K562 (cell line): Measurements from ENCODE around the gene USF2. TPM values are rescaled to one million over a fixed set of nuclear protein-coding genes. Genes with fewer than 3 reads are reported as not detected.

Experiments
- BACH1 ChIP-seq: fragments of 200-800 bp; sonication (Bioruptor generic); IDR thresholded peaks from 2 replicates; pipeline ENCODE4 v1.6.1; 2016; ENCODE audit warnings: missing genetic modification characterization, missing compliant biosample characterization
- BCOR ChIP-seq: fragments of 450-650 bp; IDR thresholded peaks from 2 replicates; pipeline ENCODE4 v1.6.1; 2016
- CHD7 ChIP-seq: fragments of 200-600 bp; sonication (generic); IDR thresholded peaks from one replicate; pipeline ENCODE4 v1.6.1; 2012; ENCODE audit warnings: mild to moderate bottlenecking, low read depth, low read length, inconsistent platforms
- EHMT2 ChIP-seq: fragments of 450-650 bp; IDR thresholded peaks from 2 replicates; pipeline ENCODE4 v1.6.1; 2018; ENCODE audit warnings: antibody characterized with exemption
- ERF ChIP-seq: fragments of 450-650 bp; formaldehyde crosslinking; IDR thresholded peaks from 2 replicates; pipeline ENCODE4 v1.4.0; 2020; ENCODE audit warnings: mild to moderate bottlenecking, mixed read lengths
- FOXJ2 ChIP-seq: fragments of 200-800 bp; sonication (Bioruptor generic); IDR thresholded peaks from 2 replicates; pipeline ENCODE4 v1.6.1; 2016; ENCODE audit warnings: missing genetic modification characterization, missing compliant biosample characterization
- PTRF ChIP-seq: fragments of 450-650 bp; IDR thresholded peaks from 2 replicates; pipeline ENCODE4 v1.6.1; 2016; ENCODE audit warnings: mild to moderate bottlenecking, missing genetic modification characterization, missing compliant biosample characterization
- ZBTB11 ChIP-seq, 3 experiments: fragments of 200-800 bp in 1 of 3; fragments of 250-450 bp in 1 of 3; fragments of 450-650 bp in 1 of 3; sonication (Bioruptor Pico) in 1 of 3; sonication (Bioruptor generic) in 1 of 3; formaldehyde crosslinking in 1 of 3; IDR thresholded peaks; 2 replicates each; pipeline versions ENCODE4 v1.6.1 to v1.8.0; 2016 to 2022; ENCODE audit warnings: mild to moderate bottlenecking in 2 of 3, missing genetic modification characterization in 2 of 3, missing compliant biosample characterization in 1 of 3, moderate library complexity in 1 of 3
- ZNF133 ChIP-seq: fragments of 250-450 bp; sonication (Bioruptor Pico); IDR thresholded peaks from 2 replicates; pipeline ENCODE4 v1.4.0; 2020; ENCODE audit warnings: mild to moderate bottlenecking
- ZZZ3 ChIP-seq: fragments of 450-650 bp; IDR thresholded peaks from 2 replicates; pipeline ENCODE4 v1.6.1; 2016; ENCODE audit warnings: antibody characterized with exemption, mild to moderate bottlenecking, moderate library complexity
- polyA plus RNA-seq, 8 experiments: library from polyadenylated mRNA; depleted of rRNA in 4 of 8; stranded (reverse) in 5 of 8; unstranded in 3 of 8; fragments of >200 nt; fragmentation: Nextera tagmentation in 2 of 8; fragmentation: Illumina TruSeq in 1 of 8; extraction: Ambion mirVana in 2 of 8; extraction: Trizol in 1 of 8; gene quantifications; 2 replicates each; pipeline versions ENCODE4 v1.2.1 to v1.2.3, GENCODE V29; 2011 to 2014; ENCODE audit warnings: inconsistent platforms in 1 of 8, missing spikeins in 1 of 8
- total RNA-seq, 7 experiments: library from RNA; depleted of rRNA in 6 of 7; stranded (reverse); fragments of >200 nt in 6 of 7; fragmentation: Illumina TruSeq in 2 of 7; extraction: Trizol in 2 of 7; gene quantifications; 2 replicates each; pipeline versions ENCODE4 v1.2.1 to v1.2.3, GENCODE V29; 2011 to 2021; ENCODE audit warnings: low replicate concordance in 1 of 7

The USF2 gene
- total and polyA plus RNA-seq, 9 of the 15 experiments (the other 6 are each of a cell fraction or from before 2014, with no cell fraction given): 0.27 to 93.7 (median 58.4) TPM

GRCh38 chr19:35269438-35270117 lies 816 bp downstream of the USF2 start (continued):
- TF ChIP-seq CHD7 (no peak), PTRF (tag) (no peak), FOXJ2 (tag) (no peak), ZZZ3 (no peak), ZBTB11 (CRISPR knock-in tag; IDR thresholded peaks at IDR 0.05) (no peak), BCOR (no peak), BACH1 (tag) (no peak), ERF (CRISPR knock-in tag) (0 out of 2 replicates have a peak, but pooled peaks have one; percentile 25), ZNF133 (CRISPR knock-in tag) (no peak), EHMT2 (no peak)
